Mammary epithelial cell (primary cell): ENCODE measurements around the gene BRD4.

Experiments used
- CTCF ChIP-seq, 2 donors: IDR thresholded peaks in 1 of 2; conservative IDR thresholded peaks in 1 of 2; 2 replicates each; pipeline ENCODE4 v1.5.1; 2011 to 2012; ENCODE audit warnings: inconsistent platforms in 2 of 2, low read length in 2 of 2, mild to moderate bottlenecking in 2 of 2, control low read depth in 1 of 2, low read depth in 1 of 2; ENCODE audit not compliant: insufficient read depth in 1 of 2; ENCODE audit errors: extremely low read depth in 1 of 2
- EZH2 ChIP-seq: IDR thresholded peaks from 2 replicates; pipeline ENCODE4 v1.6.1; 2012; ENCODE audit warnings: low read length, inconsistent platforms, borderline replicate concordance

DNA sequence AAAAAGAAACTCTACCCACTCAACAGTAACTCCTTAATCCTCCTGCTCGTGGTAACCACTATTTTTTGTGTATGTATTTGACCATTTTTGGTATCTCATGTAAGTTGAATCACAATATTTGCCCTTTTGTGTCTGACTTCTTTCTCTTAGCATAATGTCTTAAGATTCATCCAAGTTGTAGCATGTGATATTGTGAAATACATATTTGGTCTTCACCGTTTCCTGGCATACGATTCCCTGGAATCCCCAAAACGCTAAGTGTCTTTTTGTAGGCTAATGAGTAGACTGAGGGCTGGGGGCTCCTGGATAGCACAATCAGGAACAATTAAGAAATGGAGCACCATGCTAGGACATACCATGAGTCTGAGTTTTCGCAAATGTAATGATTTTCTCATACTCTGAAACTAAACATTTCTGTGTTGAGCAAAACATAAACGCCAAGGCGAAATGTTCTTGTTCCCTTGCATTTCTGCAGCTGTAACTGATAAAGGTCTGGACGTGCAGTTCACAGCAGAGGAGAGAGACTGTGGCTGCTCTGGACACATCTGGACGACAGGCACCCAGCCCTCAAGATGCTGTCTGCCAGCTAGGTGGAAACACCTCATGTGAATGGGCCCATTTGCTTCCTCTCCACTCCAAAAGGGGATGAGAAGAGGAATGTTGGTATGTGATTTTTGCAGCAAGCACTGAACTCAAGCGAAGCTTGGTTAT lies 38.4 kb downstream of the BRD4 start:
- TF ChIP-seq CTCF (conservative IDR thresholded peaks at IDR 0.05 in 1 of 2, IDR thresholded peaks at IDR 0.05 in 1 of 2; ENCODE audit: extremely low read depth in 1 of 2, insufficient read depth in 1 of 2, low read depth in 1 of 2, low read length in 2 of 2) (no peak), EZH2 (no peak)
